HepG2 (cell line): ENCODE data around the gene LEFTY2.

ENCODE experiments used
- POLR2AphosphoS5 ChIP-seq: IDR thresholded peaks from 2 replicates; pipeline ENCODE4 v1.6.1; 2012; ENCODE audit warnings: low read depth, low read length
- RAD21 ChIP-seq: fragments of 450-650 bp; formaldehyde crosslinking; IDR thresholded peaks from 2 replicates; pipeline ENCODE4 v1.5.0; 2020; ENCODE audit warnings: mild to moderate bottlenecking
- TARDBP ChIP-seq: sonication (generic); formaldehyde crosslinking; IDR thresholded peaks from 2 replicates; pipeline ENCODE4 v1.8.0; 2022; ENCODE audit warnings: mild to moderate bottlenecking, missing genetic modification reagents
- YY1 ChIP-seq: IDR thresholded peaks from 2 replicates; pipeline ENCODE4 v1.6.1; 2011; ENCODE audit warnings: low read length, low read depth, moderate library complexity, mild to moderate bottlenecking; ENCODE audit not compliant: insufficient read depth, insufficient replicate concordance
- ZNF367 ChIP-seq: sonication (generic); formaldehyde crosslinking; IDR thresholded peaks from 2 replicates; pipeline ENCODE4 v1.4.0; 2020; ENCODE audit warnings: missing genetic modification reagents, borderline replicate concordance
- ZNF580 ChIP-seq: IDR thresholded peaks from 2 replicates; pipeline ENCODE4 v1.6.1; 2016; ENCODE audit warnings: low read depth, borderline replicate concordance
- ZNF749 ChIP-seq: sonication (generic); formaldehyde crosslinking; IDR thresholded peaks from 2 replicates; pipeline ENCODE4 v1.8.0; 2022; ENCODE audit warnings: mild to moderate bottlenecking, missing genetic modification reagents, moderate library complexity, borderline replicate concordance
- TF ChIP-seq, protein P1 (sequence below): IDR thresholded peaks from 2 replicates; pipeline ENCODE4 v1.6.1; 2012; ENCODE audit warnings: inconsistent platforms
- TF ChIP-seq, protein P2 (sequence below): sonication (generic); formaldehyde crosslinking; IDR thresholded peaks from 2 replicates; pipeline ENCODE4 v1.8.0; 2022; ENCODE audit warnings: low read depth, missing genetic modification reagents
- TF ChIP-seq, protein P3 (sequence below): sonication (generic); formaldehyde crosslinking; conservative IDR thresholded peaks from 2 replicates; pipeline ENCODE4 v1.5.0; 2020; ENCODE audit warnings: missing genetic modification reagents
- TF ChIP-seq, protein P4 (sequence below): sonication (generic); formaldehyde crosslinking; IDR thresholded peaks from 2 replicates; pipeline ENCODE4 v1.4.0; 2020; ENCODE audit warnings: mild to moderate bottlenecking, missing genetic modification reagents

DNA sequence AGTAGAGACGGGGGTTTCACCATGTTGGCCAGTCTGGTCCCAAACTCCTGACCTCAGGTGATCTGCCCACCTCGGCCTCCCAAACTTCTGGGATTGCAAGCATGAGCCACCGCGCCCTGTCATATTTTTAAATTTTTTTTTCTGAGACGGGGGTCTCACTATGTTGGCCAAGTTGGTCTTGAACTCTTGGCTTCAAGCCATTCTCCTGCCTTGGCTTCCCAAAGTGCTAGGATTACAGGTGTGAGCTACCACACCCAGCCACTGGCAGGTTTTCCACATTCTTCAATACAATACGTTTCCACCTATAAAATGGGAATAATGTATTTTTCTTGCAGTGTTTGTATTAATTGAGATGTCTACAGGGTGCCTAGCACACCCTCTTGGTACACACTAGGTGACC lies 48.7 kb downstream of the LEFTY2 start:
- TF ChIP-seq, protein P1, sequence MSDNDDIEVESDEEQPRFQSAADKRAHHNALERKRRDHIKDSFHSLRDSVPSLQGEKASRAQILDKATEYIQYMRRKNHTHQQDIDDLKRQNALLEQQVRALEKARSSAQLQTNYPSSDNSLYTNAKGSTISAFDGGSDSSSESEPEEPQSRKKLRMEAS, result no peak
- TF ChIP-seq ZNF749, result no peak
- no peak for TF ChIP-seq ZNF580 (CRISPR knock-in tag)
- no peak for TF ChIP-seq TARDBP (CRISPR knock-in tag)
- TF ChIP-seq ZNF367 (CRISPR knock-in tag), result no peak
- TF ChIP-seq, protein P2, sequence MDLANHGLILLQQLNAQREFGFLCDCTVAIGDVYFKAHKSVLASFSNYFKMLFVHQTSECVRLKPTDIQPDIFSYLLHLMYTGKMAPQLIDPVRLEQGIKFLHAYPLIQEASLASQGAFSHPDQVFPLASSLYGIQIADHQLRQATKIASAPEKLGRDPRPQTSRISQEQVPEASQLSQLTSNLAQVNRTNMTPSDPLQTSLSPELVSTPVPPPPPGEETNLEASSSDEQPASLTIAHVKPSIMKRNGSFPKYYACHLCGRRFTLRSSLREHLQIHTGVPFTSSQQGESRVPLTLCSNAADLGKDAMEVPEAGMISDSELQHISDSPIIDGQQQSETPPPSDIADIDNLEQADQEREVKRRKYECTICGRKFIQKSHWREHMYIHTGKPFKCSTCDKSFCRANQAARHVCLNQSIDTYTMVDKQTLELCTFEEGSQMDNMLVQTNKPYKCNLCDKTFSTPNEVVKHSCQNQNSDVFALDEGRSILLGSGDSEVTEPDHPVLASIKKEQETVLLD (CRISPR knock-in tag), result no peak
- no peak for TF ChIP-seq POLR2AphosphoS5
- TF ChIP-seq, protein P3, sequence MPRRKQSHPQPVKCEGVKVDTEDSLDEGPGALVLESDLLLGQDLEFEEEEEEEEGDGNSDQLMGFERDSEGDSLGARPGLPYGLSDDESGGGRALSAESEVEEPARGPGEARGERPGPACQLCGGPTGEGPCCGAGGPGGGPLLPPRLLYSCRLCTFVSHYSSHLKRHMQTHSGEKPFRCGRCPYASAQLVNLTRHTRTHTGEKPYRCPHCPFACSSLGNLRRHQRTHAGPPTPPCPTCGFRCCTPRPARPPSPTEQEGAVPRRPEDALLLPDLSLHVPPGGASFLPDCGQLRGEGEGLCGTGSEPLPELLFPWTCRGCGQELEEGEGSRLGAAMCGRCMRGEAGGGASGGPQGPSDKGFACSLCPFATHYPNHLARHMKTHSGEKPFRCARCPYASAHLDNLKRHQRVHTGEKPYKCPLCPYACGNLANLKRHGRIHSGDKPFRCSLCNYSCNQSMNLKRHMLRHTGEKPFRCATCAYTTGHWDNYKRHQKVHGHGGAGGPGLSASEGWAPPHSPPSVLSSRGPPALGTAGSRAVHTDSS, result no peak
- no peak for TF ChIP-seq YY1
- TF ChIP-seq, protein P4, sequence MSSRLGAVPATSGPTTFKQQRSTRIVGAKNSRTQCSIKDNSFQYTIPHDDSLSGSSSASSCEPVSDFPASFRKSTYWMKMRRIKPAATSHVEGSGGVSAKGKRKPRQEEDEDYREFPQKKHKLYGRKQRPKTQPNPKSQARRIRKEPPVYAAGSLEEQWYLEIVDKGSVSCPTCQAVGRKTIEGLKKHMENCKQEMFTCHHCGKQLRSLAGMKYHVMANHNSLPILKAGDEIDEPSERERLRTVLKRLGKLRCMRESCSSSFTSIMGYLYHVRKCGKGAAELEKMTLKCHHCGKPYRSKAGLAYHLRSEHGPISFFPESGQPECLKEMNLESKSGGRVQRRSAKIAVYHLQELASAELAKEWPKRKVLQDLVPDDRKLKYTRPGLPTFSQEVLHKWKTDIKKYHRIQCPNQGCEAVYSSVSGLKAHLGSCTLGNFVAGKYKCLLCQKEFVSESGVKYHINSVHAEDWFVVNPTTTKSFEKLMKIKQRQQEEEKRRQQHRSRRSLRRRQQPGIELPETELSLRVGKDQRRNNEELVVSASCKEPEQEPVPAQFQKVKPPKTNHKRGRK, result no peak
- no peak for TF ChIP-seq RAD21
